Osteocyte (in vitro differentiated cells): ENCODE measurements around the gene MTHFD1L. TPM values are rescaled to one million over a fixed set of nuclear protein-coding genes. Genes with fewer than 3 reads are reported as not detected.

Experiments
- DNase-seq: peaks from one replicate; pipeline ENCODE4 v3.0.0; 2021; ENCODE audit warnings: mixed read lengths; ENCODE audit not compliant: unreplicated experiment; ENCODE audit errors: extremely low spot score
- H3K27ac Mint-ChIP-seq: one replicate; pipeline ENCODE4 v1.8.0; 2021; ENCODE audit warnings: mild to moderate bottlenecking, mixed read lengths; ENCODE audit not compliant: unreplicated experiment
- H3K27me3 Mint-ChIP-seq: one replicate; pipeline ENCODE4 v1.8.0; 2021; ENCODE audit warnings: mixed read lengths; ENCODE audit not compliant: unreplicated experiment
- H3K36me3 Mint-ChIP-seq: one replicate; pipeline ENCODE4 v1.8.0; 2021; ENCODE audit warnings: mixed read lengths; ENCODE audit not compliant: unreplicated experiment
- H3K4me1 Mint-ChIP-seq: one replicate; pipeline ENCODE4 v1.8.0; 2021; ENCODE audit warnings: mixed read lengths; ENCODE audit not compliant: unreplicated experiment
- H3K4me3 Mint-ChIP-seq: one replicate; pipeline ENCODE4 v1.8.0; 2021; ENCODE audit warnings: mild to moderate bottlenecking, moderate library complexity, mixed read lengths; ENCODE audit not compliant: unreplicated experiment
- H3K9me3 Mint-ChIP-seq: one replicate; pipeline ENCODE4 v1.8.0; 2021; ENCODE audit warnings: mixed read lengths; ENCODE audit not compliant: unreplicated experiment
- total RNA-seq: library from RNA; stranded (reverse); gene quantifications from 2 replicates; pipeline ENCODE4 v1.2.1, GENCODE V29; 2021
- TF ChIP-seq, protein P1 (sequence below): fragments of 200-600 bp; sonication (generic); IDR thresholded peaks from 2 replicates; pipeline ENCODE4 v1.5.0; 2021; ENCODE audit warnings: antibody characterized with exemption, mild to moderate bottlenecking, moderate library complexity

Gene MTHFD1L
- total RNA-seq, 1 donor from 2014 or later, result 63.2 TPM

GRCh38 chr6:150992262-150992661 is 126.8 kb downstream of the MTHFD1L start:
- TF ChIP-seq, protein P1, sequence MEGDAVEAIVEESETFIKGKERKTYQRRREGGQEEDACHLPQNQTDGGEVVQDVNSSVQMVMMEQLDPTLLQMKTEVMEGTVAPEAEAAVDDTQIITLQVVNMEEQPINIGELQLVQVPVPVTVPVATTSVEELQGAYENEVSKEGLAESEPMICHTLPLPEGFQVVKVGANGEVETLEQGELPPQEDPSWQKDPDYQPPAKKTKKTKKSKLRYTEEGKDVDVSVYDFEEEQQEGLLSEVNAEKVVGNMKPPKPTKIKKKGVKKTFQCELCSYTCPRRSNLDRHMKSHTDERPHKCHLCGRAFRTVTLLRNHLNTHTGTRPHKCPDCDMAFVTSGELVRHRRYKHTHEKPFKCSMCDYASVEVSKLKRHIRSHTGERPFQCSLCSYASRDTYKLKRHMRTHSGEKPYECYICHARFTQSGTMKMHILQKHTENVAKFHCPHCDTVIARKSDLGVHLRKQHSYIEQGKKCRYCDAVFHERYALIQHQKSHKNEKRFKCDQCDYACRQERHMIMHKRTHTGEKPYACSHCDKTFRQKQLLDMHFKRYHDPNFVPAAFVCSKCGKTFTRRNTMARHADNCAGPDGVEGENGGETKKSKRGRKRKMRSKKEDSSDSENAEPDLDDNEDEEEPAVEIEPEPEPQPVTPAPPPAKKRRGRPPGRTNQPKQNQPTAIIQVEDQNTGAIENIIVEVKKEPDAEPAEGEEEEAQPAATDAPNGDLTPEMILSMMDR, result no peak
- H3K27me3 Mint-ChIP-seq, result no peaks in the 10 kb centered on the region
- no peaks in the 10 kb centered on the region for H3K9me3 Mint-ChIP-seq
- peaks cover 17% of the 10 kb centered on the region for H3K4me1 Mint-ChIP-seq
- H3K4me3 Mint-ChIP-seq, result no peak overlapping the region
- no peak overlapping the region for H3K27ac Mint-ChIP-seq
- H3K36me3 Mint-ChIP-seq, result peaks cover 20% of the 10 kb centered on the region
- no peak for DNase-seq

DNA sequence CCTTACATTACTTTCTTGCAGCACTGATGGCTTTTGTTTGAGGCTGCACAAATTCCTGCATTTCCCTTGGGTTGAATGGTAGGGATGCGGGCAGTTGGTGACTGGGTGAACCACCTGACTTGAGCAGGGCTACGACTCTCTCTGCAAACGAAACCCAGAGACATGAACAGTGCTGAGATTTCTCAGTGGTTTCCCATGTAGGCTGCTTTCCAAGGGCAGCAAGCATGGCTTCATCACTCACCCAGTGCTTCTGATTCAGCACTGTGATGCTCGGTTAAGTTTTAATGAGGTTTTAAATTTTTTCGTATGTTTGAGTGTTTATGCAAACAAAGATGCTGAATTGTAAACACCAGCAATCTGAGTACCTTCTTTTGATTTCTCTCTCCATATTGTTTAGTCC is 127.2 kb downstream of the MTHFD1L start:
- H3K9me3 Mint-ChIP-seq, result no peaks in the 10 kb centered on the region
- TF ChIP-seq, protein P1, result no peak
- H3K4me1 Mint-ChIP-seq, result peaks cover 21% of the 10 kb centered on the region
- H3K36me3 Mint-ChIP-seq, result peaks cover 20% of the 10 kb centered on the region
- no peak overlapping the region for H3K27ac Mint-ChIP-seq
- H3K4me3 Mint-ChIP-seq, result no peak overlapping the region
- no peak for DNase-seq
- H3K27me3 Mint-ChIP-seq, result no peaks in the 10 kb centered on the region

GRCh38 chr6:150993253-150993652 is 127.8 kb downstream of the MTHFD1L start:
- TF ChIP-seq, protein P1, result no peak
- H3K4me1 Mint-ChIP-seq, result peaks cover 22% of the 10 kb centered on the region

GRCh38 chr6:150994026-150994425 is 128.5 kb downstream of the MTHFD1L start:
- DNase-seq, result no peak
- Mint-ChIP-seq H3K9me3 (no peaks in the 10 kb centered on the region), H3K4me1 (peaks cover 25% of the 10 kb centered on the region), H3K27ac (no peak overlapping the region), H3K36me3 (peaks cover 20% of the 10 kb centered on the region), H3K27me3 (no peaks in the 10 kb centered on the region), H3K4me3 (no peak overlapping the region)
- TF ChIP-seq, protein P1, result no peak

More at GRCh38 chr6:150993253-150993652, 127.8 kb downstream of the MTHFD1L start:
- Mint-ChIP-seq H3K4me3 (no peak overlapping the region), H3K27me3 (no peaks in the 10 kb centered on the region), H3K36me3 (peaks cover 20% of the 10 kb centered on the region), H3K27ac (no peak overlapping the region), H3K9me3 (no peaks in the 10 kb centered on the region)
- DNase-seq, result no peak

DNA sequence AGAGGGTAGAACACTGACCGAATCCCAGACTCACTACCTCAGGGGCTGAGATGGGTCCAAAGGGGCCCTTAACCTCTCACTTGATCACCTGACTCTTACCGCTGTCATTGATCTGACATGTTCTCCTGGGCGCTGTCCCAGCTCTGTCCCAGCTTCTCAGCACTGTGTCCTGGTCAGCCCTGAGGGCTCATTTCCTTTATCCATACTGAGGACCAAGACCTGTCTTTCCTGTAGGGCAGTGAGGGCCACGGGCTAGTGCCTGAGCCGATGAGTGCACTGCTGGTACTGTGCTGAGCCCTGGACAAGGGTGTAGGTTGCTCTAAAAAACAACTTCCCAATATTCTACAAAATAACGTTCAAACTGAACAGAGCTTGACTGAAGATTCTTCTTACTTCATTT is 131.5 kb downstream of the MTHFD1L start:
- Mint-ChIP-seq H3K9me3 (no peaks in the 10 kb centered on the region), H3K27me3 (no peaks in the 10 kb centered on the region), H3K4me1 (peaks cover 53% of the 10 kb centered on the region), H3K27ac (peak overlapping the region; percentile 77), H3K36me3 (peaks cover 16% of the 10 kb centered on the region), H3K4me3 (no peak overlapping the region)
- TF ChIP-seq, protein P1, result no peak
- no peak for DNase-seq
